Osteocyte (in vitro differentiated cells): ENCODE data around the gene GAS2L2. TPM values are rescaled to one million over a fixed set of nuclear protein-coding genes. Genes with fewer than 3 reads are reported as not detected.
A peak's percentile ranks its signal among the peaks of the same experiment; 100 is the strongest.

Experiments used
- DNase-seq: peaks from one replicate; pipeline ENCODE4 v3.0.0; 2021; ENCODE audit warnings: mixed read lengths; ENCODE audit not compliant: unreplicated experiment; ENCODE audit errors: extremely low spot score
- H3K27ac Mint-ChIP-seq: one replicate; pipeline ENCODE4 v1.8.0; 2021; ENCODE audit warnings: mild to moderate bottlenecking, mixed read lengths; ENCODE audit not compliant: unreplicated experiment
- H3K27me3 Mint-ChIP-seq: one replicate; pipeline ENCODE4 v1.8.0; 2021; ENCODE audit warnings: mixed read lengths; ENCODE audit not compliant: unreplicated experiment
- H3K36me3 Mint-ChIP-seq: one replicate; pipeline ENCODE4 v1.8.0; 2021; ENCODE audit warnings: mixed read lengths; ENCODE audit not compliant: unreplicated experiment
- H3K4me1 Mint-ChIP-seq: one replicate; pipeline ENCODE4 v1.8.0; 2021; ENCODE audit warnings: mixed read lengths; ENCODE audit not compliant: unreplicated experiment
- H3K4me3 Mint-ChIP-seq: one replicate; pipeline ENCODE4 v1.8.0; 2021; ENCODE audit warnings: mild to moderate bottlenecking, moderate library complexity, mixed read lengths; ENCODE audit not compliant: unreplicated experiment
- H3K9me3 Mint-ChIP-seq: one replicate; pipeline ENCODE4 v1.8.0; 2021; ENCODE audit warnings: mixed read lengths; ENCODE audit not compliant: unreplicated experiment
- CTCF ChIP-seq: fragments of 200-600 bp; sonication (generic); IDR thresholded peaks from 2 replicates; pipeline ENCODE4 v1.5.0; 2021; ENCODE audit warnings: antibody characterized with exemption, mild to moderate bottlenecking, moderate library complexity
- total RNA-seq: library from RNA; stranded (reverse); gene quantifications from 2 replicates; pipeline ENCODE4 v1.2.1, GENCODE V29; 2021

GAS2L2 gene
- total RNA-seq, 1 donor from 2014 or later = not detected

DNA sequence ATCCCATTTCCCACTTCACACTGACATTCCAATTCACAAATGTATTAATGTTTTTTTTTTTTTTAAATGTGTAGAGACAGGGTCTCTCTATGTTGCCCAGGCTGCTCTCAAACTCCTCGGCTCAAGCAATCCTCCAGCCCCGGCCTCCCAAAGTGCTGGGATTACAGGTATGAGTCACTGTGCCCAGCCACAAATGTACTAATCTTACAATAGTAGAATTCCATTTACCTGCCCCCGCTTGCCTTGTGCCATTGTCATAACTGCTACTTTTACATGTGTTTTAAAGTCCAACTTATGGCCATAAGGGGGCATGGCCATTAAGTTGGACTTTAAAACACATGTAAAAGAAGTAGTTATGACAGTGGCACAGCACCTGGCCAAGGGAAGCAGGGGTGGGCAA, 37.8 kb upstream of the GAS2L2 start:
- no peaks in the 10 kb centered on the region for H3K36me3 Mint-ChIP-seq
- no peak overlapping the region for H3K27ac Mint-ChIP-seq
- no peak for DNase-seq
- TF ChIP-seq CTCF = no peak
- H3K4me3 Mint-ChIP-seq = no peak overlapping the region
- H3K4me1 Mint-ChIP-seq = peaks cover 39% of the 10 kb centered on the region
- no peaks in the 10 kb centered on the region for H3K9me3 Mint-ChIP-seq
- peaks cover 22% of the 10 kb centered on the region for H3K27me3 Mint-ChIP-seq

- H3K27ac Mint-ChIP-seq = peak overlapping the region; percentile 91
- no peak for TF ChIP-seq CTCF
- H3K4me3 Mint-ChIP-seq = no peak overlapping the region
- H3K27me3 Mint-ChIP-seq = peaks cover 15% of the 10 kb centered on the region
- H3K36me3 Mint-ChIP-seq = no peaks in the 10 kb centered on the region
- peaks cover 37% of the 10 kb centered on the region for H3K4me1 Mint-ChIP-seq
- DNase-seq = no peak
- no peaks in the 10 kb centered on the region for H3K9me3 Mint-ChIP-seq
Observed at GRCh38 chr17:35788477-35789368, 35.7 kb upstream of the GAS2L2 start.

DNA sequence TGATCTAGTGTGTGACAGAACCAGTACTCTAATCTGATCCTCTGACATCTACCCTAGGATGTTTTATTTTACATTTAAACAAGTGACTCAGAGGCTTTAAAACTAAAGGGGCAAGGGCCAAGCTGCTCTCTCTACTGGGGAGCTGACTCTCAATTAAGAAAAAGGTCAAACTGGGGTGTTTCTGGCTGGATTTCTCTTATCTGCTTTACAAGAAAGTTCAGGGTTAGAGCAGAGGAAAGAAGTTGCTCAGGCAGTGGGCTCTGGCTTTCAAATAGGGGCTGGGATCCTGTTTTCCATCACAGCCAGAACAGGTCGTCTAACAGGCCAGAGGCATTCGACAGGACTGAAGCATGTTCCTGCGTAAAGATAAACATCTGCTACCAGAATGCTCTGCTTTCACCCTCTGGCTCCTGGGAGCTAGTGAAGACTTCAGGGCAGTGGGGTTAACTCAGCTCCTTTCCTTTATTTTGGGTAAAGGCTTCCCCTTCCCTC, 33.9 kb upstream of the GAS2L2 start:
- Mint-ChIP-seq H3K36me3 (no peaks in the 10 kb centered on the region), H3K4me1 (peaks cover 41% of the 10 kb centered on the region), H3K9me3 (no peaks in the 10 kb centered on the region), H3K4me3 (no peak overlapping the region), H3K27ac (peak overlapping the region; percentile 52), H3K27me3 (peaks cover 7% of the 10 kb centered on the region)
- TF ChIP-seq CTCF = no peak
- DNase-seq = no peak

GRCh38 chr17:35784895-35785294, 31.9 kb upstream of the GAS2L2 start:
- Mint-ChIP-seq H3K27ac (no peak overlapping the region), H3K4me1 (peaks cover 50% of the 10 kb centered on the region), H3K9me3 (no peaks in the 10 kb centered on the region), H3K36me3 (no peaks in the 10 kb centered on the region), H3K4me3 (no peak overlapping the region), H3K27me3 (peaks cover 14% of the 10 kb centered on the region)
- no peak for TF ChIP-seq CTCF
- DNase-seq = no peak

DNA sequence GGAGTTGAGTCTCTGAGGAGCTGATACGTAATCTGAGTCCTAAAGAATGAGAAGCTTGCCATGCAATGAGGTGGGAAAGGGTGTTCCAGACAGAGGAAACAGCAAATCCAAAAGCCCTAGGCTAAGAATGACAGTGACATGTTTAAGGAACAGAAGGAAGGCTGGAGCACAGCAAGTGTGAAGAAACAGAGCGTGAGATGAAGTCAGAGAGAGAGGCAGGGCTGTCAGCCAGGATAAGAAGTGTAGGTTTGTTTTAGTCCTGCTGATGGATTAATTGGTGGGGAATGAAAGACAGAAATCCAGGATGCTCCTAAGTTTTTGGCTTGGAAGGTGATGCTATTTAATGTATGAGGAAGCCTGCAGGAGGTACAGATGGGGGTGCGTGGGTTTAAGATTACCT, 27.9 kb upstream of the GAS2L2 start:
- peaks cover 14% of the 10 kb centered on the region for H3K27me3 Mint-ChIP-seq
- H3K4me1 Mint-ChIP-seq = peaks cover 35% of the 10 kb centered on the region
- H3K4me3 Mint-ChIP-seq = no peak overlapping the region
- no peak for TF ChIP-seq CTCF
- peak overlapping the region; percentile 24 for H3K27ac Mint-ChIP-seq
- H3K9me3 Mint-ChIP-seq = no peaks in the 10 kb centered on the region
- H3K36me3 Mint-ChIP-seq = no peaks in the 10 kb centered on the region
- DNase-seq = no peak
